HG03558 (cell line): Measurements from ENCODE around the gene KRTAP9-1.
"Not testable (repeated sequence)": the region's sequence is repeated elsewhere in the genome, so short reads cannot be mapped to it uniquely, and the experiment has no call there.

Source experiments
- ATAC-seq: cut with Tn5 transposase; IDR thresholded peaks from one replicate; pipeline ENCODE4 v1.9.1; 2021; ENCODE audit warnings: moderate number of reproducible peaks; ENCODE audit not compliant: unreplicated experiment; ENCODE audit errors: extremely low read depth

Gene KRTAP9-1

DNA sequence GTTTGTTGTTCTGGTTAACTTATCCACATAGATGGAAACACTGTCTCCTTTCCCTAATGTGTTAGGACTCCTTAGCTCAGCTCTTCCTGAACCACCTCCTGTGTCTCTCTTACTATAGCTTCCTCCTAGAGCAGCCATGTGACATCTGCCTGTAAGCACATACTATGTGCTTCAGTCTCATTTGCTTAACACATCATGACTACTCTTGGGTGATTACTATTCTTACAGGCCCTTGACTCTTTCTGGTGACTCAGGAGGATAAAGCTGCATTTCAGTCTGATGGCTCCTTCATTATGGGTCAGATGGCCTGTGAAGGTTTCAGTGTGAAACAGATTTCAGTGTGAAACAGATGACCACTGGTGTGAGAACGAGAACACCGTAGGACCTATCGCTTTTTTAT, 11.3 kb upstream of the KRTAP9-1 start:
- ATAC-seq = no peak

DNA sequence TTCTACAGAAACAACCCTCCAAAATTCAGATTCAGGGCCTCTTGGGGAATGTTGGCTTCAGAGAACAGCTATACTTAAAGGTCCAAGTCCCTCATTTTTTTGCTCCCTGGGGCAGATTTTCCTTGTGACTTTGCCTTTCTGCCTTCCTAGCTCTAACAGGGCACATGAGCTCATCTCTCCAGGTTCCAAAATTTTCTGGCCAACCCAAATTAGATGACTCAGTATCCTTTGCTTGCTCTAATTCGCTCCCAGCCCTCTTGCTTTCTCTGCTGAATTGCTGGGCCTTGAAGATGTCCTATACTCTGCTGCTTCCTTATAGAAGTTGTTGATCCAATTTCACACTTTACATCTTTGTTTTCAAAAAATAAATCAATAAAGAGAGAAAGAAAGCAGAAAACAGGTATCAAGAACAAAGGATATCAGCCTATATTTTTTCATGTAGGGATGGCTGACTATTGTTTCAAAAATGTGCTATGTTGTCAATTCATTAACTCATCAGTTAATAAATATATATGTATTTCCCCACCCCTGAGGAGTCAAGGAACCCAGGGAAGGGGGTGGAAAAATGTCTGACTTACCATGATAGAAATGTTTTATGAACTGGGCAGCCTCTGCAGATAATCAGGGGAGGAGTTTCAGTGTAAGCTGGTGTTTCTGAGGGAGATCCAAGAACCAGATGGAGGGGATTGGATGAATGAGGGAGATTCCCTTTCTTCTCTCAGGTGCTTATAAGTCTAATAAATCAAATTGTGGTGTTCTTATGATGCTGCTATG, 10.7 kb upstream of the KRTAP9-1 start:
- ATAC-seq = no peak

DNA sequence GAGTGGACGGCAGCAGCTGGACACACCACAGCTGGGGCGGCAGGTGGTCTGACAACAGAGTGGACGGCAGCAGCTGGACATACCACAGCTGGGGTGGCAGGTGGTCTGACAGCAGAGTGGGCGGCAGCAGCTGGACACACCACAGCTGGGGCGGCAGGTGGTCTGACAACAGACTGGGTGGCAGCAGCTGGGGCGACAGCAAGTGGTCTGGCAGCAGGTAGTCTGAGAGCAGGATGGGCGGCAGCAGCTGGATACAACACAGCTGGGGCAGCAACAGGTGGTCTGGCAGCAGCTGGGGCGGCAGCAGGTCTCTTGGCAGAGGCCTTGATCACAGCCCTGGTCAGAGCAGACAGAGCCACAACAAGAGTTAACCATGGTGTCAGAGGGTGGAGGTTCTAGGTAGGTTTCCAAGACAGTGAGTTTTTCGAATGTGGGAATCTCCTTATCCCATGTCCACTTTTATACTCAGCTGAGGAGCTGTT, 5.2 kb upstream of the KRTAP9-1 start, which contains the start of gene KRTAP4-1:
Gene KRTAP4-1, minus strand, starts transcription at position 432 of the 482 bp plus-strand sequence. Its CDS starts 57 bp downstream, at position 375.
- ATAC-seq = no peak

DNA sequence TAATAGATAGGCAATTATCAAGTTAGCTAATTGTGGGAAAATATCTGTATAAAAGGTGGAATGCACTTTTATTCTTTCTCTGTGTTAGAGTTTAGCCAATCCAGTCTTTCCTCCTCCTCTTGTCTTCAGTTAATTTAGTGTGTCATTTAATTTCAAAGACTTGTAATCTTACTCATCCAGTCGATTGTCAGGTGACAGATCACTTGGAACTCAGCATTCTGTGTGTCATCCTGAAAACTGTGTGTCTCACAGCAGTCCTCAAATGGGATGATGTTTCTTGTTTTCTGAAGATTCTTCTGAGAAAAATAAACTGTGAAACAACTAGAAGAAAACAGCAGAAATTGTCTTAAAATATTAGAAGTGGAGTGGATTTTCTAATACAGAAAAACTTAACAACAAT, 4.7 kb upstream of the KRTAP9-1 start:
- no peak for ATAC-seq

DNA sequence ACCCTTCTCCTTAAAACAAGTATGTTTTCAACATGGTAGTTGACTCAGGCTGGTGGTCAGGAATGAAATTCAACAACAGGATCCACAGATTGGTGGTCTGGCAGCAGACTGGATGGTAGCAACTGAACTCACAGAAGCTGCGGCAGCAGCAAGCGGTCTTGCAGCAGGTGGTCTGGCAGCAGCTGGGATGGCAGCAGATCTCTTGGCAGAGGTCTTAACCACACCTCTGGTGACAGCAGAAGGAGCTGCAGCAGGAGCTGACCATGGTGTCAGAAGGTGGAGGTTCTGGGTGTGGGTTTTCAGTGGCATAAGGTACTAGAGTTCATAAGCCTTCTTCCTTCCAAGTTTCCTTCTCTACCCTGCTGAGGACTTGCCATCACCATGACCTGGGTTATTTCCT, 2.8 kb upstream of the KRTAP9-1 start:
- no peak for ATAC-seq

DNA sequence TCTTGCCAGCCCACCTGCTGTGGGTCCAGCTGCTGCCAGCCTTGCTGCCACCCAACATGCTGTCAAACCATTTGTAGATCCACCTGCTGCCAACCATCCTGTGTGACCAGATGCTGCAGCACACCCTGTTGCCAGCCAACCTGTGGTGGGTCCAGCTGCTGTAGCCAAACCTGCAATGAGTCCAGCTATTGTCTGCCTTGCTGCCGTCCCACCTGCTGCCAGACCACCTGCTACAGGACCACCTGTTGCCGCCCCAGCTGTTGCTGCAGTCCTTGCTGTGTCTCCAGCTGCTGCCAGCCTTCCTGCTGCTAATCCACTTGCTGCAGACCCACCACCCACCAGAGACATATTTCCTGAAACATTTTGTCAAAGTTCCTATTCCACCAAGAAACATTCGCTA, 641 bp downstream of the KRTAP9-1 start:
- ATAC-seq = no peak

DNA sequence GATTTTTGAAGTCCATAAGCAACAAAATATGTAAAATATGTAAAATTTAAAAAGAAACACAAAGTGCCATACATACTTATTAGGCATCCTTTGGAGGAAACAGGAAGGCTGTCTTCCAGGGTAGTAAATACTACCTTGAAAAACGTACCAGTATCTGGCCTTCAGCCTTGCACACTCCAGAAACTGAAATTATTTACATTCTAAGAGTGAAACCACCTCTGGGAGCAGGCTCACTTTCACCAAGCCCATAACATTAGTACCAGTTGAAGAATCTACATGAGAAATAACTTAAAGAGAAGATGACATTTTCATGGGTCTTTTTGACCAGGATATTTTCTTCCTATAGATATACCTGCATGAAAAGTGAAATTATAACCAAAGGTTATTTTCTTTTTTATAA, 6.4 kb downstream of the KRTAP9-1 start:
- ATAC-seq = no peak

DNA sequence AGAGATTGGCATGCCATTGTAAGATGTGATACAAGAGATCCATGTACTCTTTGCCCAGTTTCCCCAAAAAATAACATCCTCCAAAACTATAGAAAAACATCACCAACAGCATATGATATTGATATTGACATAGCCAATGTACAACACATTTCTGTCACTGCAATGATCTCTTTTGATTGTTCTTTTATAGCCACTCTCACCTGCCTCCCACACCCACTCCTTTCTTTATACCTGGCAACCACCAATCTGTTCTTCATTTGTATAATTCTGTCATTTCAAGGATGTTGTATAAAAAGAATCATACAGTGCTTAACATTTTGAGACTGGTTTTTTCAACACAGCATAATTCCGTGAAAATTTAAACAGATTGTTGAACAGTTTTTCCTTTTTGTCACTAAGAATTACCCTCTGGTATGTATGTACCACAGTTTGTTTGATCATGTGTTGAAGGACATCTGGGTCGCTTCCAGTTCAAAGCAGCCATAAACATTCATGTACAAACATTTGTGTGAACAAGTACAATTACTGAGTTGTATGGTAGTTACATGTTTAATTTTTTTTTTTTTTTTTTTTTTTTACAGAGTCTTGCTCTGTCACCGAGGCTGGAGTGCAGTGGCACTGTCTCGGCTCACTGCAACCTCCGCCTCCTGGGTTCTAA, 9.9 kb downstream of the KRTAP9-1 start:
- ATAC-seq = no peak

DNA sequence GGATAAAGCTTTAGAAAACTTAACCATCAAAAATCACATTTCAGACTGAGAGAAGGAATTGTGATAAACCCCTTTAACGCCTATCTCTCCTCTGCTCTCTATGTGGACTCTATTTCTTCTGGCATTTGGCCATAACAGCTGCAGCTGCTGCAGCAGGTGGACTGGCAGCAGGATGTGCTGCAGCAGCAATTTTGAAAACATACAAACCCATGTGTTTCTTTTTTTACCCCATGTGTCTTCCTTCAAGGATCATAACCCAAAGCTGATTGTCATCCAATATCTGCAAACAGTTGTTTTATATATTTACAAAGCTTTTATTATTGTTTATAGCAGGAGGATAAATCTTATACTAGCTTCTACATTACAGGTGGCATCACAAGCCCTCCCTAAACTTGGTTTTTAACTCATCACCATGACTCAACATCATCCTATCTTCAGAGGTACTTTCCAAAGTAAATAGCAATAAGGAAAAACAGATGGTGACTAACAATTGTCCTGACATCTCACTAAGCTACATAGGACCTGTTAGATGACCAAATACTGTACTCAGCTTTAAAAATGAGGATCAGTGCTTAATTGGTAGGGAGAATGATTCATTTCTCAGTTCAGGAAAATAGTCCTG, 22.3 kb downstream of the KRTAP9-1 start:
- ATAC-seq = no peak

DNA sequence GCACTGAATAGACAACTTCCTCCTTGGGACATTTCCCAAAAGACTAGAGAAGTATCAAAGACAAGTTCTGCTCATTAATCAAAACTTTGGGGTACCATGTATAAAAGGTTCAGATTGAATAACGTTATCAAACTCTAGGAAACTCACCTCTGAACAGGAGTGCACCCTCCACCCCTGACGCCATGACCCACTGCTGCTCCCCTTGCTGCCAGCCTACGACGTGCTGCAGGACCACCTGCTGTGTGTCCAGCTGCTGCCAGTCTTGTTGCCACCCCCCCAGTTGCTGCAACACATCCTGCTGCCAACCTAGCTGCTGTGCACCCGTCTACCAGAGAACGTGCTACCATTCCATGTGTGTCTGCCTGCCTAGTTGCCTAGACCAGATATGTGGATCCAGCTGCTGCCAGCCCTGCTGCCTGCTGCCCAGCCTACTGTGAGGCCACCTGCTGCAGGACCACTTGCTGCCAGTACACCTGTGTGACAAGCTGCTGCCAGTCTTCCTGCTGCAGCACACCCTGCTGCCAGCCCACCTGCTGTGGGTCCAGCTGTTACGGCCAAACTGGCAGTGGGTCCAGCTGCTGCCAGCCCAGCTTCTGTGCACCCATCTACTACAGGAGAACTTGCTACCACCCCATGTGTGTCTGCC, 23.0 kb downstream of the KRTAP9-1 start:
- no peak for ATAC-seq

DNA sequence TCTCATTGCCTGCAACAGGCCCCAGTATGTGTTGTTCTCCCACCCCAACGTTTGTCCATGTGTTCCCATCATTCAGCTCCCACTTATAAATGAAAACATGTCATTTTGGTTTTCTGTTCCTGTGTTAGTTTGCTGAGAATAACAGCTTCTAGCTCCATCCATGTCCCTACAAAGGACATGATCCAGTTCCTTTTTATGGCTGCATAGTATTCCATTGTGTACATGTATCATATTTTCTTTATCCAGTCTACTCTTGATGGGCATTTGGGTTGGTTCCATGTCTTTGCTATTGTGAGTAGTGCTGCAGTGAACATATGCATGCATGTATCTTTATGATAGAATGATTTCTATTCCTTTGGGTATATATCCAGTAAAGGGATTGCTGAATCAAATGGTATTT, 26.0 kb downstream of the KRTAP9-1 start:
- ATAC-seq = no peak

DNA sequence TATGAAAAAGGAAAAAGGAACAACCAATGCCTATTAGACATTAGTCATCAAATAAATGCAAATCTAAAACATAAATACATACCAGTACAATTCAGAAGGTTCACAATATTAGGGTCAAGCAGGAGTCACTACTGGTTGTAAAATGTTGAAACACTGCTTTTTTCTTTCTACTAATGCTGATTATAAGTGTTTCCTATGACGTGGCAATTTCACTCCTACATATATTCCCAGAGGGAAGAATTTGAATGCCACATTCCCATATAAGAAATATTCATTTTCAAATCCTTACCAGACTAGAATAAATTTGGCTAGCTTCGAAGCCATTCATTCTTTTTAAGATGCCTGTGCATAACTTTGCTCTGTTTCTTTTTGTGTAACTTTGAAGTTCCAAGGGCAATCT, 34.1 kb downstream of the KRTAP9-1 start:
- ATAC-seq = no peak

DNA sequence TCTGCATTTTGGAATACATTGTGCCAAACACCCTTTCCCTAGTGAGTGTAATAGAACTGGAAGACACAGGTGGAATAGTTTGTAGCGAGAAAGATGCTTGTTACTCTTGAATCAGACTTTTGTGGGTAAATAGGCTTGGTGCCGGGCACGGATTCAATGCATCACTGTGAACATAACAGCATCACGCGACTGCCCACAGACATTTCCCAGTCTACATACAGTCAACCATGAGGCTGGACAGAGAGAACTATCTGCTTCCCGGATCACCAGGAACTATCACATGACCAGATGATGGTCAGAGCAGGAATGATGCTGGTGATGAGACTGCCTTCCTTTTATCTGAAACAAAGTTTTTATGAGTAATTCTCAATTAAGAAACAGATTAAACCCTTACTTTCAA, 36.4 kb downstream of the KRTAP9-1 start:
- no peak for ATAC-seq

DNA sequence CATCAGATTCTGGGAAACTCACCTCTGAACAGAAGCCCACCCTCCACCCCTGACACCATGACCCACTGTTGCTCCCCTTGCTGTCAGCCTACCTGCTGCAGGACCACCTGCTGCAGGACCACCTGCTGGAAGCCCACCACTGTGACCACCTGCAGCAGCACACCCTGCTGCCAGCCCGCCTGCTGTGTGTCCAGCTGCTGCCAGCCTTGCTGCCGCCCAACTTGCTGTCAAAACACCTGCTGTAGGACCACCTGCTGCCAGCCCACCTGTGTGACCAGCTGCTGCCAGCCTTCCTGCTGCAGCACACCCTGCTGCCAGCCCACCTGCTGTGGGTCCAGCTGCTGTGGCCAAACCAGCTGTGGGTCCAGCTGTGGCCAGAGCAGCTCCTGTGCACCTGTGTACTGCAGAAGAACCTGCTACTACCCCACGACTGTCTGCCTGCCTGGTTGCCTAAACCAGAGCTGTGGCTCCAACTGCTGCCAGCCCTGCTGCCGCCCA, 37.0 kb downstream of the KRTAP9-1 start, which contains the start of gene KRTAP9-2:
Gene KRTAP9-2, plus strand, starts transcription at position 51 of the 498 bp plus-strand sequence. Its CDS starts 7 bp downstream, at position 58.
- ATAC-seq = not testable (repeated sequence)

DNA sequence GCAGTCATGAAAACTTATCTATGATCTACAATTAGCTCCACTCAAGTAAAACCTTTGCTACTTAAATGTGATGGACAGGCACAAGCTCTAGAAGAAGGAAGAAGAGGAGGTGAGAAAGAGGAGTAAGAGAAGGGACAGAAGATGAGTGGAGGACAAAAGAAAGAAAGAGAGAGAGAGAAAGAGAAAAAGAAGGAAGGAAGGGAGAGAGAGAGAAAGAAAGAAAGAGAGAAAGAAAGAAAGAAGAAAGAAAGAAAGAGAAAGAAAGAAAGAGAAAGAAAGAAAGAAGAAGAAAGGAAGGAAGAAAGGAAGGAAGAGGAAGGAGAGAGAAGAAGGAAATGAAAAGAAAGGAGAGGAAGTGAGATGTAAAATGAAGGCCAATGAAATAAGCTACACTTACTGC, 40.4 kb downstream of the KRTAP9-1 start:
- no peak for ATAC-seq

DNA sequence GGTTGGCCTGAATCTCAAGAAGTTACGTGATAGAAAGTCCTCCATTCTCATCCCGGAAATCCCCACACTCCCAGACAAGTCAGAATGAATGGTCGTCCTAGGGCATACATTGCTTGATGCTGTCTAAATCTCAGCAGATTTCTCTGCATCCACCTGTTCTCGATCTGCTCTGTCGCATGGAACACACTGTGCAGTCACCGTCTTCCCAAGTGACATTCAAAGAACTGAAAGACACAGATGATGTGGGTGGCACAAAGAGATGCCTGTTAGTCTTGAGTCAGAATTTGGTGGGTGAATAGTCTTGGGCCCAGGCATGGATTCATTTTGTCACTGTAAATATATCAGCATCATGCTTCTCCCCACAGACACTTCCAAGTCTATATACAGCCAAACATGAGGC, 42.0 kb downstream of the KRTAP9-1 start:
- ATAC-seq = no peak

DNA sequence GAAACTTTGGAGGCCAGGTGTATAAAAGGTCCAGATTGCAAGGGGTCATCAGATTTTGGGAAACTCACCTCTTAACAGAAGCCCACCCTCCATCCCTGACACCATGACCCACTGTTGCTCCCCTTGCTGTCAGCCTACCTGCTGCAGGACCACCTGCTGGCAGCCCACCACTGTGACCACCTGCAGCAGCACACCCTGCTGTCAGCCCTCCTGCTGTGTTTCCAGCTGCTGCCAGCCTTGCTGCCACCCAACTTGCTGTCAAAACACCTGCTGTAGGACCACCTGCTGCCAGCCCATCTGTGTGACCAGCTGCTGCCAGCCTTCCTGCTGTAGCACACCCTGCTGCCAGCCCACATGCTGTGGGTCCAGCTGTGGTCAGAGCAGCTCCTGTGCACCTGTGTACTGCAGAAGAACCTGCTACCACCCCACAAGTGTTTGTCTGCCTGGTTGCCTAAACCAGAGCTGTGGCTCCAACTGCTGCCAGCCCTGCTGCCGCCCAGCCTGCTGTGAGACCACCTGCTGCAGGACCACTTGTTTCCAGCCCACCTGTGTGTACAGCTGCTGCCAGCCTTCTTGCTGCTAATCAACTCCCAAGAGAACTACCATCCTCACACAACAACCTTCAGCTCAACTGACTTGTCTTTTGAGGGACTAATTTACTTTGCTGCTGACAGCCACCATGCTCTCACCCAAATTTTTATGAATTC, 42.9 kb downstream of the KRTAP9-1 start, which contains the start of gene KRTAP9-3:
Gene KRTAP9-3, plus strand, starts transcription at position 51 of the 707 bp plus-strand sequence. Its CDS starts 53 bp downstream, at position 104.
- not testable (repeated sequence) for ATAC-seq

DNA sequence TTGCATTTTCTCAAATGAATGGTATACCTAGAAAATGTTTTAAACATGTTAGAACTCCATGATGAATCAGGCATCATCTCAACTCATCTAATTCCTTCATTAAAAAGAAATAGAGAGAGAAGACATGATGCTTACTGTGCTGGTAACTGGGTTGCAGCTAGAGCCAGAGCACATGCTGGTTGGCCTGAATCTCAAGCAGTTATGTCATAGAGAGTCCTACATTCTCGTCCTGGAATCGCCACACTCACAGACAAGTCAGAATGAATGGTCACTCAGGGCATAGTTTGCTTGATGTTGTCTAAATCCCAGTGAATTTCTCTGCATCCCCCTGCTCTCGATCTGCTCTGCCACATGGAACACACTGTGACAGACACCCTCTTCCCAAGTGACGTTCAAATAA, 47.4 kb downstream of the KRTAP9-1 start:
- ATAC-seq = not testable (repeated sequence)

DNA sequence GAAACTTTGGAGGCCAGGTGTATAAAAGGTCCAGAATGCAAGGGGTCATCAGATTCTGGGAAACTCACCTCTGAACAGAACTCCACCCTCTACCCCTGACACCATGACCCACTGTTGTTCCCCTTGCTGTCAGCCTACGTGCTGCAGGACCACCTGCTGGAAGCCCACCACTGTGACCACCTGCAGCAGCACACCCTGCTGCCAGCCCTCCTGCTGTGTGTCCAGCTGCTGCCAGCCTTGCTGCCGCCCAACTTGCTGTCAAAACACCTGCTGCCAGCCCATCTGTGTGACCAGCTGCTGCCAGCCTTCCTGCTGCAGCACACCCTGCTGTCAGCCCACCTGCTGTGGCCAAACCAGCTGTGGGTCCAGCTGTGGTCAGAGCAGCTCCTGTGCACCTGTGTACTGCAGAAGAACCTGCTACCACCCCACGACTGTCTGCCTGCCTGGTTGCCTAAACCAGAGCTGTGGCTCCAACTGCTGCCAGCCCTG, 48.3 kb downstream of the KRTAP9-1 start, which contains the start of gene KRTAP9-8:
Gene KRTAP9-8, plus strand, starts transcription at position 51 of the 489 bp plus-strand sequence. Its CDS starts 53 bp downstream, at position 104.
- ATAC-seq = not testable (repeated sequence)
